ENCODE measurements around the gene HECTD3.
A peak's percentile ranks its signal among the peaks of the same experiment; 100 is the strongest.
"Not testable (repeated sequence)": the region's sequence is repeated elsewhere in the genome, so short reads cannot be mapped to it uniquely, and the experiment has no call there.

The HECTD3 gene

DNA sequence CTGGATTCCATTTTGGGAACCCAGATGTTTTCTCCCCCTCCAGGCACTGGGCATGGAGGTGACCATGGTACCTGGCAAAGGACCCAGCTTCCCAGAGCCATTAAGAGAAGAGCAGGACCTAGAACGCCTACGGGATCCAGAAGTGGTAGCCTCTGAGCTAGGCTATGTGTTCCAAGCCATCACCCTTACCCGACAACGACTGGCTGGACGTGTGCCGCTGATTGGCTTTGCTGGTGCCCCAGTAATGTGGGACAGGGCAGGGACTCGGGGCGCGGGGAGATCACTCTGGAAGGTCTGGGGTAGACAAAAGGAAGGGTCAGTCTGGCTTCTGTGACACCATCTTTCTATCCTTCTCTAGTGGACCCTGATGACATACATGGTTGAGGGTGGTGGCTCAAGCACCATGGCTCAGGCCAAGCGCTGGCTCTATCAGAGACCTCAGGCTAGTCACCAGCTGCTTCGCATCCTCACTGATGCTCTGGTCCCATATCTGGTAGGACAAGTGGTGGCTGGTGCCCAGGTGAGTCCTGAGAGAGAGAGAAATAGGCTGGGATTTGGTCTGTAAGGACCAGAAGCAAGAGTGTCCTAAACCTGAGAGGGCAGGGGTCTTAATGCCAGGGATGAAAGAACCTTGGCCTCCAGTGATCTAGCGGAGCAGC lies 2.6 kb upstream of the HECTD3 start:
- DNase-seq, result no peak

GRCh38 chr1:45012639-45013278 lies 1.6 kb upstream of the HECTD3 start:
- DNase-seq, result peak; percentile 63 to 69

DNA sequence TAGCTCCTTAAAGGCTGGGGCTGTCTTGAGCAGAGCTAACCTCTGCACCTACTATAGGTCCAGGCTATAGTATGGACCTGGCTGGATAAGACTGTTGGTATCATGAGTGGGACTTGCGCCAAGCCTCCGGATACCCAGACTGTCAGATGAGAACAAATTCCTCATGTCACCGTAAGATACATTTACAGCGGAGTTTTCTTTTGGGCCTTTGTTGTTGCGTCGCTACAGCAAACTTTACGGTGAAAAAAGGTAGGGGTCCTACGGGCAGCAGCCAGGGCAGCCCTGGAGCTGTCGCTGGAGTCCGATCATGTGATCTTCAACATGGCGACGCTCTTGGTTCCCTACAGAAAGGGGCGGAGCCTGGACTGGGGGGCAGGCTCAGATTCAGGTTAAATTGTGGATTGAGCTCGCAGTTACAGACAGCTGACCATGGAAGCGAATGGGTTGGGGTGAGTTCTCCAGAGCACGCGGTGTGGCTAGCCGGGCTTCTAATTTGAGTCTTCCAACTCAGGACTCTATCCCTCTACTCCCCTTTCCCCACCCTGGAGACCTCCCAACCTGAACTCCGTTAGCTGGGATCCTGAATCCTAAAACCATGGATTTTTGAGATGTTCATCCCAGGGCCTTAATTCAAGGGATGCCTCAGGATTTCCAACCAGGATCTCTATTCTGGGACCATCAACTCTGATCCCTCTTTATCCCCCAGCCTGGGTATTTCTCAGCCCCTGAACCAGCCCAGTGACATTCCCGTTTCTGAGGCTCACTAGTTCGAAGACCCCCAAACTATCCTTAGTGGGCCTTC lies 914 bp upstream of the HECTD3 start, which contains the start of gene UROD:
UROD (plus strand) TSS at position 418 of the 802 bp plus-strand sequence; CDS start at position 430, 12 bp downstream.
- DNase-seq, result peak; percentile 93 to 96

DNA sequence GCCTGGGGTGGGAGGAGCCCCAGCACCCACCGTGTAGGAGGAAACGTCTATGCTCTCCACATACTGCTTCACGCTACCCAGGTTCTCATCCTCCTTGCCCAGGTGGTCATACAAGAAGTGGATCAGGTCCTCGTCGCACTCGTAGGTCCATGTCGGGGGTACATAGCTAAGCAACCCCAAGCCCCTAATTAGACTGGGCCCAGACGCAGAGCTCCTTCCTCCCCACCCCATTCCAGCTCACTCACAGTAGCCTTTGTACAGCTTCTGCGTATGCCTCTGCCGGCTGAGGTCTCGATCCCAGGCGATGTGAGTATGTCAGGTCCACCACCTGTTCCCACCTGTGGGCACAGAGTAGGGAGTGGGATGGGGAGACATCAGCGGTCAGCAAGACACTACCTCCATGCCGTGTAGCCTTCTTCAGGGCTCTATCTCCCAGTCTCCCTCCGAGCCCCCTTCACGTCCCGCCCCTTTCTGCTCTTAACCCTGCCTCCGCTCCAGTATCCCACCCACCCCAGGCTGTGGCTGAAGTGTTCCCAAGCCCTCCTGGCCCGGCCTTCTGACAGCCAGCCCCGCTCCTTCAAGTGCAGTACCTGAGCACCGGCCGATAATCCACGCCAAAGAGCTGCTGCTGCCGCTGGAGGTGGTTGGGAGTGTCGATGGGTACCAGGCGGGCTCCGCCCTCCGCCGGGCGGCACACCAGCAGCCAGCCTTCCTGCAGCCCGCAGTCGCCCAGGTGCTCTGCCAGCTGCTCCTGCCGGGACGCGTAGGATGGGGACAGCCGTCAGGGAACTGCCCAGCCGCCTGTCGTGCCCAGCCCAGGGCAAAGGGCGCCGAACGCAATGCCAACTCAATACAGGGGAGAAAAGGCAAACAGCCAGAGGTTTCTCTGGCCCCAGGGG lies 919 bp downstream of the HECTD3 start:
- peak; percentile 29 to 42 for DNase-seq

DNA sequence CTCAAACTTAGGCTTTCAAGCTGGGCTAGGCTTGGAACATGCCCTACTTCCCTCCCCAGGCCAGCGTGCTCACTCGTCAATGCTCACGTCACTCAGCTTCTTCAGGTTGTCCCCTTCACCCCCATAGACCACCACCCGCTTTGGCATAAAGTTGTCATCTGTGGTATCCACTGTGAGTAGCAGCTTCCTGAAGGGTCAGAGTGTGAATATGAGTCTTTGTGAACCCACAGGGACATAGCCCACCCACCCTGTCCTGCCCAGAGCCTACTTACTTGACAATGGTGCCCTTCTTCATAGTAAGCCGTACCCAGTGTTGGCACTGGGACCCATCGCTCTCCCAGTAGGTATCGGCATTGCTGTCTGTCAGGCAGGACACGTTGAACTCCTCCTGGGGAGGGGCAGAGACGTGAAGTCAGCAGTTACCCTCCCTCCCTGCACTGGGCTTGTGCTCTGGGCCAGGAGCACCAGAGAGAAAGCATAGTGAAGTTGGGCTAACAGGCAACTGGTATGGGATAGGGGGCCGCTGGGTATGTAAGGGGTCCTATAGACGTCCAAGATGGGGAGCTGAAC lies 1.7 kb downstream of the HECTD3 start:
- no peak for DNase-seq

DNA sequence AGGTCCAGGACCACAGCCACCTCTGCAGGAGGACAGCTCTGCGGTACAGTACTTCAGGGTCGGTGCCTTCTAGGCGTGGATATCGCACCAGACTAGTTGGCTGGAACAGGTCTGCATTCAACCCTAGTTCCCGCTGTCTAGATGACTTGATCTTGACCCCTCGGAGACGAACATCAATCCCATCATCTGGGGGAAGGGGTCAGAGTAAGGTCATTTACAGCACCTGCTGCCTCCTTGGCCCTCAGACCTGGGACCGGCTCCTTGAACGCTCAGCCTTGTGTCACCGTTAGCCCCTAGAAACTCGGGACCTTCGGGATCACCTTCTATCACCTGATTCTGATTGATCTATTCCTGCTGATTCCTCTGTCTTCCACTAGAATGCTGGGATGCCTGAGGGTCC lies 2.6 kb downstream of the HECTD3 start:
- DNase-seq, result no peak

DNA sequence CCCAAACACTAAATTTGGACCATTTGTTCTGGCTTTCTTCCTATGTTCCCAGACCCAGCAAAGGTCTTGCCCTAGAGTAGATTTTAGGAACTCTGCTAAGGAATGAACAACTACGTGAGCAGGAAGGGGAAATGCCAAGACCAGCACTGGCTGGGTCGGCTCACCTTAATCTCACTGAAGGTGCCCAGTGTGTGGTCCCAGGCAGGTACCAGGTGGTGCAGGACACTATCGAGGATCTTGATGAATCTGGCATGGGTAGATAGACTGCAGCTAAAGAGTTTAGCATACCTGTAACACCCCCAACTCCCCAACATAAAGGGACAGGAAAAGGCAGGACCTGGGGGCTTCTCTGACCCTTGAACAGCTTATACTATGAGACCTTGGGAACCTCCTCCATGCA lies 3.0 kb downstream of the HECTD3 start:
- DNase-seq, result no peak

- DNase-seq, result no peak
These were observed 3.8 kb downstream of the HECTD3 start for GRCh38 chr1:45007311-45007710.

- DNase-seq, result no peak
These were observed 5.4 kb downstream of the HECTD3 start for GRCh38 chr1:45005761-45006160.

- DNase-seq, result no peak
These were observed 6.7 kb downstream of the HECTD3 start for GRCh38 chr1:45004281-45004920.

GRCh38 chr1:45003741-45004140 lies 7.4 kb downstream of the HECTD3 start:
- DNase-seq, result no peak

DNA sequence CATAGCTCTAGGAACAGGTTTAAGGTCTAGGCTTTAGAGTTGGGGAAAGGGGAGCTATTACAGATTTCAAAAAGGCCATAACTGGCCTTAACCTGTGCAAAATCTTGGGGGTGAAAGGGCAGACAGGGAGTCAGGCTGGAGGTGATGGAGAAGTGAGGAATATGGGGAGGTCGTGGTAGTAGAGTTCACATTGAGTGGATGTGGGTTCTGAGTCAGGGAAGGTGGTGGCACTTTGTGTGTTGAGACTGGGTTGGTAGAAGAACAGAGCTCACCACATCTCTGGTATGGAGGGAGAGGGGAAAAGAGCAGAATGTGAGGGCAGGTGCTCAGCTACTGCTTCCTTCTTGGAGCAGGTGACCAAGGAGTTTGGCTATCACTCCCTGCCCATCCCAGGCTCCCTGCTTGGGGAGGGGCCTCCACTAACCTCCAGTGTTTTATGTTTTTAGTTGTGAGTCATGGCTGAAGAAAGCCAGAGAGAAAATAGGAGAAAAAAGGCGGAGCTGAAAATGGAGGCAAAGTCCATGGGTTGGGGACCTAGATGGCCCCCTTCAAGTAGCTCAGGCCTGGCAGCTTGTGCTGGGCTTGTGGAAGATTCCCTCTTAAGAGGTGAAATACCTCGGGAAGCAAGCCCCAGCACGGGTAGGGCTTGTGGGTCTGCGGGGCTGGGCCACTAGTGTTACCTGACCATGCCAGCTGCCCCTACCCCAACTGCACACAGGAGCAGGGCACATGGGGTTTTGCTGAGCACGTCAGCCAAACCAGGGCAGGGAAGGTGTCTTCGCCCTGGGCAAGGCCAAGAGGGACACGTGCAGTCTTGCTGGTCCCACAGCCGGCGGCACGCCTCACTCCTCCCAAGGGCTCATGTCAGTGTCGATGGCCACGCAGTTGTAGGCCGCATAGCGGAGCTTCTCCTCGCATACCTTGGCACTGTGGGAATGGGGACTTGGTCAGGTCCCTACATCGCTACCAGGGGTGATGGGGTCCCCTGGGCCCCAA lies 8.2 kb downstream of the HECTD3 start:
- no peak for DNase-seq

DNA sequence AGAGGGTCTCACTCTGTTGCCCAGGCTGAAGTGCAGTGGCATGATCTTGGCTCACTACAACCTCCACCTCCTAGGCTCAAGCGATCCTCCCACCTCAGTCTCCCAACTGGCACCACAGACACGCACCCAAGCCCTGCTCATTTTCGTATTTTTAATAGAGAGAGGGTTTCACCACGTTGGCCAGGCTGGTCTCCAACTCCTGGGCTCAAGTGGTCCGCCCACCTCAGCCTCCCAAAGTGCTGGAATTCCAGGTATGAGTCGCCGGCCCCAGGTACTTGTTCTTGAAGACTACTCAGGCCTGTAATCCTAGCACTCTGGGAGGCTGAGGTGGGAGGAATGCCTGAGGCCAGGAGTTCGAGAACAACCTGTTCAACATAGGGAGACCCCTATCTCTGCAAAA lies 9.5 kb downstream of the HECTD3 start:
- DNase-seq, result not testable (repeated sequence)

- no peak for DNase-seq
These were observed 10.1 kb downstream of the HECTD3 start for GRCh38 chr1:45001011-45001481.

GRCh38 chr1:44999232-44999631 lies 11.9 kb downstream of the HECTD3 start:
- DNase-seq, result no peak

DNA sequence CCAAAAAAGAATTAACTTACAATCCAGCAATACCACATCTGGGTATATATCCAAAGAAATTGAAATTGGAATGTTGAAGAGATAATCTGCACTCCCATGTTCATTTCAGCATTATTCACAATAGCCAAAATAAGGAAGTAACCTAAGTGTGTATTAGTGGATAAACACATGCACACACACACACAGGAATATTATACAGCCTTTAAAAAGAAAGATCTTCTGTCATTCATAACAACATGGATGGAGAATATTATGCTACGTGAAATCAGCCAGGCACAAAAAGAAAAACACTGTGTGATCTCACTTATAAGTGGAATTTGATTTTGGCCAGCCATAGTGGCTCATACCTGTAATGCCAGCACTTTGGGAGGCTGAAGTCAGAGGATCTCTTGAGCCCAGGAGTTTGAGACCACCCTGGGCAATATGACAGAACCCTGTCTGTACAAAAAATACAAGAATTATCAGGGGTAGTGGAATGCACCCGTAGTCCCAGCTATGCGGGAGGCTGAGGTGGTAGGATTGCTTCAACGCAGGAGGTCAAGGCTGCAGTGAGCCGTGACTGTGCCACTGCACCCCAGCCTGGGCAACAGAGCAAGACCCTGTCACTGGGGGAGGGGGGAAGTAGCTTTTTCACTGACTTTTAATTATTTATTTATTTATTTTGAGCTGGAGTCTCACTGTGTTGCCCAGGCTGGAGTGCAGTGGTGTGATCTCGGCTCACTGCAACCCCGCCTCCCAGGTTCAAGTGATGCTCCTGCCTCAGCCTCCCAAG lies 15.5 kb downstream of the HECTD3 start:
- no peak for DNase-seq

DNA sequence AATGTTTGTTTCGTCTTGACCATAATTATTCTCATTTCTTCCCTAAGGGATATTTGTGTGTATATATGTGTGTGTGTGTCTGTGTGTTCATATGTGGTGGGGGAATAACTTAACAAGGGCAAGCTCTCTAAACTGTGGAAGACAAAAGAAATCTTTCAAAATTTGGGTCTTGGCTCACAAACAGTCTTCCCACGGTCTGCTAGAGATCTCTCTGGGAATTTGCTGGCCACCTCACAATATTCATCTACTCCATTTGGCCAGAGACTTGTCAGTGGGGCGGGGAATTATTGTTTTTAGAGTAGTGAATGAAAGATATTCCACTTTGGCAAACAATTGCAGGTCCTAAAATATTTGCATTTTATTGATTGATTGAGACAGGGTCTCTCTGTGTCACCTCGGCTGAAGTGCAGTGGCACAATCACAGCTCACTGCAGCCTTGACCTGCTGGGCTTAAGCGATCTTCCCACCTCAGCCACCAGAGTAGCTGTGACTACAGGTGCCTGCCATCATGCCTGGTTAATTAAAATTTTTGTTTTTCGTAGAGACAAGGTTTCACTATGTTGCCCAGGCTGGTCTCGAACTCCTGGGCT lies 16.7 kb downstream of the HECTD3 start:
- no peak for DNase-seq

DNA sequence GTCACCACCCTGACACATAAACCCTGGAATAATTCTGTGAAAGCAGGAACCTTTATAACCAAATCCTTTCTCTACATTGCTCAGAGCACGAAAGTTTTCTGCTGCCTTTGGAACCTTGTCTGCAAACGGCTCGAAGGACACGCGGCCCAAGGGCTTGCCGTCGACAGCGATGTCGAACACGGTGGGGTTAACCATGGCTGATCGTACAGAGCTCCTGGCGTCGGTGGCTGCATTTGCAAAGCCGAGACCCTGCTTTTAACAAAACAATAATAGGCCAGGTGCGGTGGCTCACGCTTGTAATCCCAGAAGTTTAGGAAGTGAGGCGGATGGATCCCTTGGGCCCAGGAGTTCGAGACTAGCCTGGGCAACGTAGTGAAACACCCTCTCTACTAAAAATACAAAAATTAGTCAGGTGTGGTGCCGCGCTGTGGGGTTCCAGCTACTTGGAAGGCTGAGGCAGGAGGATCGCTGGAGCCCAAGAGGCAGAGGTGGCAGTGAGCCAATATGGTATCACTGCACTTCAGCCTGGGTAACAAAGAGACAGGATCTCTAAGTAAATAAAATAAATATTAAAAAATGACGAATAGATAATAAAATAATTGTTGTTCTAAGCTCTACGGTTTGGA lies 22.5 kb downstream of the HECTD3 start:
- no peak for DNase-seq

All from activated CD4-positive, alpha-beta T cell treated with anti-CD3 and anti-CD28 coated beads, Interleukin-2, amount 50 U/mL, for 48 hours (primary cell).